Activated CD4-positive, alpha-beta T cell treated with anti-CD3 and anti-CD28 coated beads, Interleukin-2, amount 50 U/mL, for 48 hours (primary cell): ENCODE data around the gene UNC13B.

Experiments used
- DNase-seq, 2 experiments: peaks; one replicate each; pipeline ENCODE4 v3.0.0-alpha.2; 2020

The UNC13B gene

DNA sequence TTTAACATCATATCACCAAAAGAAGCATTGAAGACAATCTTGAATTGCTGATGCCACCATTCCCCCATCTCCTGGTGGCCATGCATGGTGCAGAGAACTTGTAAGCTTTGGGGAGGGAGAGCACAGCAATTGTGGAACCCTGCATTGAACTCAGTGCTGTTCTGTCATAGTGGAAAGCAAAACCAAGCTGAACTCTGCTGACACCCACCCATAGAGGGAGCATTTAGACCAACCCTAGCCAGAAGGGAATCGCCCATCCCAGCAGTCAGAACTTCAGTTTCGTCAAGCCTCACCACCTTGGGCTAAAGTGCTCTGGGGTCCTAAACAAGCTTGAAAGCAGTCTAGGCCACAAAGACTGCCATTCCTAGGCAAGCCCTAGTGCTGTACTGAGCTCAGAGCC lies 290.7 kb downstream of the UNC13B start:
- DNase-seq, result no peak

DNA sequence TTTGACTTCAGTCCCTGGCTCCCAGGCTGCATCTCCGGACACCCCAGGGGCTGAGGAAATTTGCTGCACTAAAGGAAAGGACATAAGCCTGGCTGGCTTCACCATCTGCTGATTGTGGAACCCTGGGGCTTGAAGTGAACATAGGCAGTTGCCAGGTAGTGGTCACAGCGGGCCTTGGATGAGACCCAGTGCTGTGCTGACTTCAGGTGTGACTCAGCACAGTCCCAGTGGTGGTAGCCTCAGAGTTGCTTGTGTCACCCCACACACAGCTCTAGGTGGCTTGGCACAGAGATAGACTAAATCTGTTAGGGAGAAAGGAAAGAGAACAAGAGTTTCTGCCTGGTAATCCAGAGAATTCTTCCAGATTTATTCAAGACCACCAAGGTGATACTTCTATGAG lies 292.0 kb downstream of the UNC13B start:
- DNase-seq, result no peak
